K562 (cell line): ENCODE data around the gene ANKRD13A. TPM values are rescaled to one million over a fixed set of nuclear protein-coding genes. Genes with fewer than 3 reads are reported as not detected.

Source experiments
- ATAC-seq: fragments of 200-7000 bp; cut with Tn5 transposase; 3 replicates; pipeline ENCODE4 v1.9.1; 2020; ENCODE audit warnings: moderate library complexity
- BruUV-seq: library from RNA; stranded (reverse); fragments of 400-500 nt; replicated peaks from 2 replicates; lab custom pipeline; 2021; lab: Mats Ljungman, UMichigan
- CTCF ChIA-PET: fragments of 300-600 bp; formaldehyde crosslinking; extraction: SDS; loops from one replicate; lab custom pipeline; 2021; ENCODE audit warnings: low intra/inter-chr PET ratio; lab: Yijun Ruan, JAX
- POLR2A ChIA-PET: fragments of 300-600, 350-650 bp; sonication (Branson Sonifier 250); formaldehyde crosslinking; extraction: SDS; loops from one replicate; lab custom pipeline; 2021; ENCODE audit warnings: antibody characterized with exemption, inconsistent platforms; lab: Yijun Ruan, JAX
- DNase-seq, 4 experiments: peaks; one replicate each; pipeline versions ENCODE4 v3.0.0 to v3.0.0-alpha.2; 2011 to 2018; ENCODE audit warnings: low spot score in 3 of 4, mixed read lengths in 3 of 4; ENCODE audit errors: extremely low read depth in 1 of 4
- FAIRE-seq: peaks from 2 replicates; lab custom pipeline; 2011; peaks lifted over from hg19 to GRCh38; lab: Jason Lieb, UNC
- H2AFZ ChIP-seq: 2 replicates; pipeline ENCODE4 v1.6.0; 2011; ENCODE audit warnings: low read depth, low read length, control low read depth, inconsistent platforms
- H3K27ac ChIP-seq: fragments of 200-600 bp; 3 replicates; pipeline ENCODE4 v1.8.0; 2011; ENCODE audit warnings: low read depth, mild to moderate bottlenecking, control low read depth, inconsistent platforms, low read length, moderate library complexity, mixed read lengths; ENCODE audit errors: extremely low read depth
- H3K27me3 ChIP-seq, 2 experiments: fragments of 300-600 bp in 1 of 2; 2 replicates in 1 of 2; 3 replicates in 1 of 2; pipeline versions ENCODE4 v1.6.0 to v1.8.0; 2011; ENCODE audit warnings: inconsistent platforms in 2 of 2, low read length in 2 of 2, mild to moderate bottlenecking in 1 of 2, mixed read lengths in 1 of 2, moderate library complexity in 1 of 2; ENCODE audit not compliant: control insufficient read depth in 2 of 2, insufficient read depth in 2 of 2
- H3K36me3 ChIP-seq: fragments of 300-600 bp; 3 replicates; pipeline ENCODE4 v1.8.0; 2011; ENCODE audit warnings: mild to moderate bottlenecking, low read length, inconsistent platforms; ENCODE audit not compliant: control insufficient read depth, insufficient read depth
- H3K4me1 ChIP-seq, 2 experiments: fragments of 200-600 bp in 1 of 2; replicated peaks in 1 of 2; 2 replicates in 1 of 2; 3 replicates in 1 of 2; pipeline versions ENCODE4 v1.5.1 to v1.8.0; 2011; ENCODE audit warnings: inconsistent platforms in 2 of 2, low read length in 2 of 2, mild to moderate bottlenecking in 1 of 2, mixed read lengths in 1 of 2, moderate library complexity in 1 of 2; ENCODE audit not compliant: control insufficient read depth in 2 of 2, insufficient read depth in 2 of 2
- H3K4me2 ChIP-seq: 2 replicates; pipeline ENCODE4 v1.6.1; 2011; ENCODE audit warnings: low read length, control low read depth, inconsistent platforms, mixed read lengths; ENCODE audit not compliant: insufficient read depth
- H3K4me3 ChIP-seq: fragments of 200-600 bp; sonication (generic), shearing (Covaris generic); 2 replicates; pipeline ENCODE4 v1.5.1; 2016; ENCODE audit warnings: control low read depth, inconsistent platforms
- H3K79me2 ChIP-seq: fragments of 200-600 bp; 3 replicates; pipeline ENCODE4 v1.8.0; 2011; ENCODE audit warnings: low read length, inconsistent platforms; ENCODE audit not compliant: control insufficient read depth, insufficient read depth
- H3K9ac ChIP-seq, 2 experiments: 2 replicates each; pipeline versions ENCODE4 v1.6.0 to v1.6.1; 2011; ENCODE audit warnings: low read depth in 2 of 2, low read length in 2 of 2, control low read depth in 1 of 2, inconsistent platforms in 1 of 2, mild to moderate bottlenecking in 1 of 2, mixed read lengths in 1 of 2; ENCODE audit not compliant: insufficient read depth in 1 of 2
- H3K9me1 ChIP-seq: one replicate; pipeline ENCODE4 v1.6.0; 2011; ENCODE audit warnings: inconsistent platforms, mild to moderate bottlenecking, low read length, moderate library complexity; ENCODE audit not compliant: control insufficient read depth, insufficient read depth
- H3K9me3 ChIP-seq: replicated peaks from 2 replicates; pipeline ENCODE4 v1.5.1; 2011; ENCODE audit warnings: low read depth, low read length, inconsistent platforms; ENCODE audit not compliant: control insufficient read depth, insufficient read depth
- H4K20me1 ChIP-seq: replicated peaks from 2 replicates; pipeline ENCODE4 v1.6.1; 2011; ENCODE audit warnings: low read length, inconsistent platforms, mixed read lengths; ENCODE audit not compliant: control insufficient read depth, insufficient read depth
- BACH1 ChIP-seq: fragments of 200-800 bp; sonication (Bioruptor generic); IDR thresholded peaks from 2 replicates; pipeline ENCODE4 v1.6.1; 2016; ENCODE audit warnings: missing genetic modification characterization, missing compliant biosample characterization
- FOXO4 ChIP-seq: fragments of 450-650 bp; formaldehyde crosslinking; IDR thresholded peaks from 2 replicates; pipeline ENCODE4 v1.4.0; 2020; ENCODE audit warnings: mild to moderate bottlenecking, moderate library complexity
- GATA2 ChIP-seq: sonication (generic); formaldehyde crosslinking; IDR thresholded peaks from 2 replicates; pipeline ENCODE4 v1.4.0; 2020; ENCODE audit warnings: mild to moderate bottlenecking, missing genetic modification reagents
- GATAD2B ChIP-seq: fragments of 450-650 bp; IDR thresholded peaks from 2 replicates; pipeline ENCODE4 v1.6.1; 2017; ENCODE audit warnings: mild to moderate bottlenecking, borderline replicate concordance
- ILF3 ChIP-seq: fragments of 450-650 bp; IDR thresholded peaks from 2 replicates; pipeline ENCODE4 v1.6.1; 2018; ENCODE audit warnings: antibody characterized with exemption, mild to moderate bottlenecking, moderate library complexity, borderline replicate concordance
- MYNN ChIP-seq, 2 experiments: sonication (generic); formaldehyde crosslinking in 1 of 2; IDR thresholded peaks; 2 replicates each; pipeline versions ENCODE4 v1.5.0 to v1.6.1; 2016 to 2020; ENCODE audit warnings: antibody characterized with exemption in 1 of 2, missing genetic modification reagents in 1 of 2
- NR1H2 ChIP-seq: sonication (generic); formaldehyde crosslinking; IDR thresholded peaks from 2 replicates; pipeline ENCODE4 v1.4.0; 2020; ENCODE audit warnings: mild to moderate bottlenecking, missing genetic modification reagents
- PHB ChIP-seq: fragments of 250-450 bp; sonication (Bioruptor Pico); IDR thresholded peaks from 2 replicates; pipeline ENCODE4 v1.5.0; 2021
- PURB ChIP-seq: sonication (generic); formaldehyde crosslinking; IDR thresholded peaks from 2 replicates; pipeline ENCODE4 v1.9.0; 2021; ENCODE audit warnings: low read depth, mild to moderate bottlenecking, missing genetic modification reagents
- UBTF ChIP-seq, 2 experiments: IDR thresholded peaks; 2 replicates each; pipeline ENCODE4 v1.6.1; 2012; ENCODE audit warnings: improper control_type of control experiment in 2 of 2, low read depth in 2 of 2, low read length in 2 of 2, borderline replicate concordance in 1 of 2
- ZFP36 ChIP-seq: fragments of 150-350 bp; IDR thresholded peaks from 2 replicates; pipeline ENCODE4 v1.6.1; 2018; ENCODE audit warnings: low read length, low read depth; ENCODE audit not compliant: partially characterized antibody
- ZNF175 ChIP-seq: fragments of 200-800 bp; sonication (Bioruptor generic); IDR thresholded peaks from 2 replicates; pipeline ENCODE4 v1.6.1; 2016; ENCODE audit warnings: low read depth, mild to moderate bottlenecking, missing genetic modification characterization, missing compliant biosample characterization
- ZNF239 ChIP-seq: fragments of 250-450 bp; sonication (Bioruptor Pico); IDR thresholded peaks from 2 replicates; pipeline ENCODE4 v1.4.0; 2020; ENCODE audit warnings: mild to moderate bottlenecking
- WGBS: fragments of 100-300 bp; shearing (Covaris generic); methylation state at CpG from one replicate; pipeline ENCODE4 v1.1.6; 2016; ENCODE audit warnings: low coverage, mixed read lengths; ENCODE audit not compliant: insufficient coverage; ENCODE audit errors: missing lambda C conversion rate; 5-methylcytosine and 5-hydroxymethylcytosine counted together
- in situ Hi-C: fragments of 300-500 bp; cut with MboI; formaldehyde crosslinking; loops from 4 replicates; pipeline ENCODE4 v1.15.0; 2018; ENCODE audit warnings: inconsistent platforms, mixed read lengths
- intact Hi-C: fragments of 100-400 bp; cut with micrococcal nuclease; formaldehyde crosslinking; loops from 2 replicates; pipeline ENCODE4 v1.14.2; 2022
- polyA plus RNA-seq, 8 experiments: library from polyadenylated mRNA; depleted of rRNA in 4 of 8; stranded (reverse) in 5 of 8; unstranded in 3 of 8; fragments of >200 nt; fragmentation: Nextera tagmentation in 2 of 8; fragmentation: Illumina TruSeq in 1 of 8; extraction: Ambion mirVana in 2 of 8; extraction: Trizol in 1 of 8; gene quantifications; 2 replicates each; pipeline versions ENCODE4 v1.2.1 to v1.2.3, GENCODE V29; 2011 to 2014; ENCODE audit warnings: inconsistent platforms in 1 of 8, missing spikeins in 1 of 8
- total RNA-seq, 7 experiments: library from RNA; depleted of rRNA in 6 of 7; stranded (reverse); fragments of >200 nt in 6 of 7; fragmentation: Illumina TruSeq in 2 of 7; extraction: Trizol in 2 of 7; gene quantifications; 2 replicates each; pipeline versions ENCODE4 v1.2.1 to v1.2.3, GENCODE V29; 2011 to 2021; ENCODE audit warnings: low replicate concordance in 1 of 7

The ANKRD13A gene
- total and polyA plus RNA-seq, 9 of the 15 experiments (the other 6 are each of a cell fraction or from before 2014, with no cell fraction given): 5.0 to 55.0 (median 41.5) TPM

GRCh38 chr12:109951136-109951535, 48.1 kb upstream of the ANKRD13A start (continued):
- no peak for TF ChIP-seq FOXO4 (CRISPR knock-in tag)

GRCh38 chr12:109951751-109952150, 47.5 kb upstream of the ANKRD13A start:
- Histone ChIP-seq H3K79me2 (no peaks in the 10 kb centered on the region), H4K20me1 (no peaks in the 10 kb centered on the region), H3K36me3 (peaks cover 68% of the 10 kb centered on the region), H3K4me1 (no peaks in the 10 kb centered on the region), H2AFZ (no peak overlapping the region), H3K9me3 (no peaks in the 10 kb centered on the region), H3K27ac (no peak overlapping the region), H3K4me2 (no peak overlapping the region), H3K27me3 (no peaks in the 10 kb centered on the region), H3K4me3 (no peak overlapping the region), H3K9ac (no peak overlapping the region), H3K9me1 (no peaks in the 10 kb centered on the region)
- TF ChIP-seq GATA2 (CRISPR knock-in tag) (no peak), GATAD2B (no peak), ILF3 (no peak), ZFP36 (no peak), BACH1 (tag) (no peak), ZNF175 (no peak), NR1H2 (no peak), PURB (CRISPR knock-in tag) (no peak), UBTF (IDR thresholded peaks at IDR 0.05; ENCODE audit: borderline replicate concordance in 1 of 2, low read depth in 2 of 2, low read length in 2 of 2) (no peak), ZNF239 (no peak), PHB (no peak), MYNN (IDR thresholded peaks at IDR 0.05) (no peak), MYNN (CRISPR knock-in tag; IDR thresholded peaks at IDR 0.05) (no peak)
- intact Hi-C loops: no loop called here
- ATAC-seq (no peak), DNase-seq (no peak), FAIRE-seq (no peak)
- POLR2A ChIA-PET: interaction anchor here (1.0 kb wide), 1 partner anchor 16 kb away, joined by 3 read pairs; no protein-coding TSS in a partner anchor
- 81% methylated on average over 6 of the region's 7 CpGs for WGBS
- BruUV-seq: no TSS peak
- in situ Hi-C loops: no loop called here
- CTCF ChIA-PET: no interaction called here
